Nephron (organoid): ENCODE measurements around the gene LRCH3.
A peak's percentile ranks its signal among the peaks of the same experiment; 100 is the strongest.
"Not testable (repeated sequence)": the region's sequence is repeated elsewhere in the genome, so short reads cannot be mapped to it uniquely, and the experiment has no call there.

Experiments used
- H3K27ac Mint-ChIP-seq, 3 experiments: 2 replicates each; pipeline ENCODE4 v1.8.0; 2020; ENCODE audit warnings: mixed read lengths in 3 of 3, mild to moderate bottlenecking in 2 of 3, moderate library complexity in 1 of 3
- H3K27me3 Mint-ChIP-seq: 2 replicates; pipeline ENCODE4 v1.8.0; 2021; ENCODE audit warnings: low read depth, mild to moderate bottlenecking, moderate library complexity, mixed read lengths
- H3K36me3 Mint-ChIP-seq: 2 replicates; pipeline ENCODE4 v1.8.0; 2020; ENCODE audit warnings: low read depth, mixed read lengths
- H3K4me1 Mint-ChIP-seq: 2 replicates; pipeline ENCODE4 v1.8.0; 2020; ENCODE audit warnings: mixed read lengths
- H3K4me3 Mint-ChIP-seq, 3 experiments: 2 replicates each; pipeline ENCODE4 v1.8.0; 2020; ENCODE audit warnings: mild to moderate bottlenecking in 3 of 3, mixed read lengths in 3 of 3, moderate library complexity in 2 of 3
- H3K9me3 Mint-ChIP-seq: 2 replicates; pipeline ENCODE4 v1.8.0; 2020; ENCODE audit warnings: mixed read lengths
- CTCF ChIP-seq, 3 experiments: fragments of 200-600 bp; sonication (generic); IDR thresholded peaks; one replicate each; pipeline ENCODE4 v1.5.0; 2021; ENCODE audit warnings: antibody characterized with exemption in 3 of 3; ENCODE audit not compliant: unreplicated experiment in 3 of 3

LRCH3 gene

GRCh38 chr3:197881970-197882338 lies 90.9 kb downstream of the LRCH3 start:
- Mint-ChIP-seq H3K9me3 (no peaks in the 10 kb centered on the region), H3K4me1 (peaks cover 27% of the 10 kb centered on the region), H3K4me3 (no peak overlapping the region), H3K36me3 (peaks cover 64% of the 10 kb centered on the region), H3K27me3 (peaks cover 3% of the 10 kb centered on the region), H3K27ac (peak overlapping the region; percentile 36 to 60 (median 43))
- no peak for TF ChIP-seq CTCF (IDR thresholded peaks at IDR 0.05; ENCODE audit: unreplicated experiment in 3 of 3)

DNA sequence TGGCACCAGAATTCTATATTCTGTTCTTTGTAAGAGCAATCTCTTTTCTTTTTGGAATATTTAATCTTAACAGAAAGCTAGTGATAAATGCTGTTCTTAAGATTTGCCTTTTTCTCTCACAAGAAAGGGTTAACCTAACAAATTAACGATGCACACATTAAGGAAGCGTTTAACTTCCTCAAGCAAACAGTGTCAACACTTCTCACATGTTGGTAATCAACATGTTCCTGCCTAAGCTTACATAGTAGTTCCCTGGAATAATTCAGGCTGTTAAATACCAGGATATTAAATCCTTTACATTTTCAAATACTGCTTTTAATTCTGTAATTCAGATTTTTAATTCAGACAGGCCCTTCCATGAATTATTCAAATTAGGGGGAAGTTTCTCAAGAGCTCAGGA lies 91.5 kb downstream of the LRCH3 start:
- TF ChIP-seq CTCF (IDR thresholded peaks at IDR 0.05; ENCODE audit: unreplicated experiment in 3 of 3): no peak
- H3K4me1 Mint-ChIP-seq: peaks cover 27% of the 10 kb centered on the region
- H3K36me3 Mint-ChIP-seq: peaks cover 61% of the 10 kb centered on the region
- peaks cover 3% of the 10 kb centered on the region for H3K27me3 Mint-ChIP-seq
- H3K4me3 Mint-ChIP-seq: no peak overlapping the region
- no peak overlapping the region for H3K27ac Mint-ChIP-seq
- no peaks in the 10 kb centered on the region for H3K9me3 Mint-ChIP-seq

GRCh38 chr3:197883541-197883940 lies 92.5 kb downstream of the LRCH3 start:
- Mint-ChIP-seq H3K36me3 (peaks cover 52% of the 10 kb centered on the region), H3K4me1 (peaks cover 27% of the 10 kb centered on the region), H3K27me3 (no peaks in the 10 kb centered on the region), H3K4me3 (no peak overlapping the region), H3K9me3 (no peaks in the 10 kb centered on the region), H3K27ac (peak overlapping the region in 2 of 3 experiments; percentile 20 to 86)
- TF ChIP-seq CTCF (IDR thresholded peaks at IDR 0.05; ENCODE audit: unreplicated experiment in 3 of 3): no peak

- Mint-ChIP-seq H3K36me3 (peaks cover 45% of the 10 kb centered on the region), H3K4me1 (peaks cover 27% of the 10 kb centered on the region)
- H3K27ac Mint-ChIP-seq: not testable (repeated sequence)
Observed at GRCh38 chr3:197884330-197884729, 93.3 kb downstream of the LRCH3 start.

GRCh38 chr3:197886052-197886451 lies 95.0 kb downstream of the LRCH3 start:
- Mint-ChIP-seq H3K36me3 (peaks cover 34% of the 10 kb centered on the region), H3K4me1 (peaks cover 17% of the 10 kb centered on the region)
- H3K27me3 Mint-ChIP-seq, H3K4me3 Mint-ChIP-seq, H3K9me3 Mint-ChIP-seq, H3K27ac Mint-ChIP-seq: not testable (repeated sequence)

More at GRCh38 chr3:197884330-197884729, 93.3 kb downstream of the LRCH3 start:
- not testable (repeated sequence) for H3K27me3 Mint-ChIP-seq, H3K4me3 Mint-ChIP-seq, H3K9me3 Mint-ChIP-seq

- peaks cover 27% of the 10 kb centered on the region for H3K36me3 Mint-ChIP-seq
- H3K4me3 Mint-ChIP-seq, H3K27ac Mint-ChIP-seq, H3K4me1 Mint-ChIP-seq, H3K9me3 Mint-ChIP-seq, H3K27me3 Mint-ChIP-seq: not testable (repeated sequence)
Observed at GRCh38 chr3:197887430-197888053, 96.5 kb downstream of the LRCH3 start.

DNA sequence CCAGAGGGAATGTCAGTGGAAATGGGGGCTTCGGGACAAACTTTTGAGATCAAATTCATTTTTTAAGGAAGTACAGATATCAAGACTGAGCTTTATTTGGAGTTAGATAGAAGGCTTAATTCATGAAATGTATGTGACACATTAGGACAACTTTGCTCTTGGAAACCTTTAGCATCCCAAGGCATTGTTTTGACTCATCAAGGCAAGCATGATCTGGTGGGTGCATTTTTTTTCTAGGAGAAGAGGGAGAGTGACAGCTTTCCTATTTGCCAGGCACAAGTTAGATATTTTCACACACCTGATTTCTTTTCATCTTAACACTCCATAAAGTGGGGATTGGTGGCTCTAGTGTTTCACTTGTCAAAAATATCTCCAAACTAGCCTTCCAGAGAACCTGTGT lies 97.5 kb downstream of the LRCH3 start:
- Mint-ChIP-seq H3K9me3 (no peaks in the 10 kb centered on the region), H3K4me1 (peaks cover 4% of the 10 kb centered on the region), H3K27me3 (no peaks in the 10 kb centered on the region), H3K36me3 (peaks cover 24% of the 10 kb centered on the region), H3K4me3 (no peak overlapping the region), H3K27ac (no peak overlapping the region)
- TF ChIP-seq CTCF (IDR thresholded peaks at IDR 0.05; ENCODE audit: unreplicated experiment in 3 of 3): no peak
